RWPE2 (cell line): Measurements from ENCODE around the gene VPS52.

ENCODE experiments used
- ATAC-seq: fragments of 200-7000 bp; cut with Tn5 transposase; 3 replicates; pipeline ENCODE4 v1.9.1; 2021; ENCODE audit warnings: low read depth
- DNase-seq: peaks from one replicate; pipeline ENCODE4 v3.0.0-alpha.2; 2020; ENCODE audit warnings: low spot score
- H3K27ac ChIP-seq: fragments of 450-650 bp; 2 replicates; pipeline ENCODE4 v1.5.1; 2017; ENCODE audit warnings: mild to moderate bottlenecking; ENCODE audit not compliant: poor library complexity, severe bottlenecking
- H3K27me3 ChIP-seq: fragments of 250-450 bp; sonication (Bioruptor Pico); 2 replicates; pipeline ENCODE4 v1.5.1; 2021; ENCODE audit warnings: mild to moderate bottlenecking, moderate library complexity; ENCODE audit not compliant: insufficient read depth, poor library complexity, severe bottlenecking
- H3K36me3 ChIP-seq: fragments of 250-450 bp; sonication (Bioruptor Pico); 2 replicates; pipeline ENCODE4 v1.5.1; 2020; ENCODE audit warnings: low read depth, mild to moderate bottlenecking, moderate library complexity
- H3K4me1 ChIP-seq: fragments of 250-450 bp; sonication (Bioruptor Pico); 2 replicates; pipeline ENCODE4 v1.5.1; 2021; ENCODE audit warnings: mild to moderate bottlenecking, moderate library complexity; ENCODE audit not compliant: insufficient read depth, poor library complexity, severe bottlenecking
- H3K4me3 ChIP-seq: fragments of 250-450 bp; sonication (Bioruptor Pico); 2 replicates; pipeline ENCODE4 v1.5.1; 2021; ENCODE audit warnings: mild to moderate bottlenecking, moderate library complexity; ENCODE audit not compliant: severe bottlenecking
- H3K9me3 ChIP-seq: fragments of 250-450 bp; sonication (Bioruptor Pico); 2 replicates; pipeline ENCODE4 v1.5.1; 2021; ENCODE audit warnings: mild to moderate bottlenecking, moderate library complexity; ENCODE audit not compliant: severe bottlenecking
- CTCF ChIP-seq: fragments of 450-650 bp; IDR thresholded peaks from one replicate; pipeline ENCODE4 v1.5.1; 2017; ENCODE audit warnings: mild to moderate bottlenecking, moderate library complexity; ENCODE audit not compliant: poor library complexity, severe bottlenecking

The VPS52 gene

GRCh38 chr6:33313105-33313708 lies 41.5 kb upstream of the VPS52 start:
- no peak for DNase-seq
- H3K27ac ChIP-seq, result peak overlapping the region; percentile 87

DNA sequence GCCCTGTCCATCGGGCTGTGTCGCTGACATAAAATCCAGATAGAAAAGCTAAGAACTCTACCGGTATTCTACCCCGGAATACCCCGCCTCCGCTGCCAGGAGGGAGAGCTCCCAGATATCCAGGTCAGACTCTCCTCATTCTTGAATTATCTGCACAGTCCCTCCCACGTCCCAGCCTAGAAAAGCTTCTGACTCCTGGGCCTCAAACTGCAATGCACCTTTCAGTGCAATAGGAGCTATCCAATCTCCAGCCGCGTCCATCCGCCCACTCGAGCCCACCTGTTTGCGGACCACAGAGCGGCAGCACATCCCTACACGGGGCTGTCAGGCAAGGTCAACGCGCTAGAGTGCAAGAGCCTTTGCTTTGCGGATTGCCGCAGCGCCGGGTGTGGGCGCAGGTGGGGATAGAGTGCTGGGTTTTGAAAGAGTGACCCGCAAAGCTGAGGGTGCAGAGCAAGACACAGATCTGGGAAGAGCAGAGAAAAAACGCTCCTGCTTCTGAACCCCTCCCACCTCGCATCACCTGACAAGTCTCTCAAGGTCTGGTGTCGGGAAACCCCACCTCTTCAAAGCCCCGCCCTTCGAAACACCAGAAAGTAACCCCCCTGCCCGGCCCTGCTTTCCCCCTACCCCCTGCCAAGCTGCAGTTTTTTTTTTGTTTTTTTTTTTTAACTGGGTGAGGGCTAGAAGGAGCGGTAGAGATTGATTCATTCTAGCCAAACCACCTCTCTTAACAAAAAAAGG lies 40.9 kb upstream of the VPS52 start:
- Histone ChIP-seq H3K4me3 (peak overlapping the region; percentile 69), H3K9me3 (no peaks in the 10 kb centered on the region), H3K36me3 (peaks cover 33% of the 10 kb centered on the region), H3K27me3 (no peaks in the 10 kb centered on the region), H3K27ac (peak overlapping the region; percentile 87), H3K4me1 (peaks cover 10% of the 10 kb centered on the region)
- ATAC-seq (peak; percentile 57), DNase-seq (no peak)
- no peak for TF ChIP-seq CTCF

More at GRCh38 chr6:33313105-33313708, 41.5 kb upstream of the VPS52 start:
- Histone ChIP-seq H3K4me1 (peaks cover 10% of the 10 kb centered on the region), H3K27me3 (no peaks in the 10 kb centered on the region), H3K36me3 (peaks cover 29% of the 10 kb centered on the region), H3K9me3 (no peaks in the 10 kb centered on the region), H3K4me3 (peak overlapping the region; percentile 69)
- ATAC-seq, result no peak; the same call in 2 of the 3 replicates
- no peak for TF ChIP-seq CTCF

GRCh38 chr6:33306356-33306755 lies 34.7 kb upstream of the VPS52 start:
- peaks cover 55% of the 10 kb centered on the region for H3K36me3 ChIP-seq

GRCh38 chr6:33305052-33305451 lies 33.4 kb upstream of the VPS52 start:
- no peak for DNase-seq
- Histone ChIP-seq H3K4me3 (no peak overlapping the region), H3K4me1 (no peaks in the 10 kb centered on the region), H3K36me3 (peaks cover 48% of the 10 kb centered on the region), H3K27ac (no peak overlapping the region), H3K9me3 (no peaks in the 10 kb centered on the region), H3K27me3 (no peaks in the 10 kb centered on the region)
- no peak for TF ChIP-seq CTCF
- ATAC-seq, result no peak

More at GRCh38 chr6:33306356-33306755, 34.7 kb upstream of the VPS52 start:
- Histone ChIP-seq H3K4me3 (no peak overlapping the region), H3K27ac (no peak overlapping the region), H3K9me3 (no peaks in the 10 kb centered on the region), H3K4me1 (no peaks in the 10 kb centered on the region), H3K27me3 (no peaks in the 10 kb centered on the region)
- TF ChIP-seq CTCF, result no peak
- ATAC-seq (no peak), DNase-seq (no peak)

DNA sequence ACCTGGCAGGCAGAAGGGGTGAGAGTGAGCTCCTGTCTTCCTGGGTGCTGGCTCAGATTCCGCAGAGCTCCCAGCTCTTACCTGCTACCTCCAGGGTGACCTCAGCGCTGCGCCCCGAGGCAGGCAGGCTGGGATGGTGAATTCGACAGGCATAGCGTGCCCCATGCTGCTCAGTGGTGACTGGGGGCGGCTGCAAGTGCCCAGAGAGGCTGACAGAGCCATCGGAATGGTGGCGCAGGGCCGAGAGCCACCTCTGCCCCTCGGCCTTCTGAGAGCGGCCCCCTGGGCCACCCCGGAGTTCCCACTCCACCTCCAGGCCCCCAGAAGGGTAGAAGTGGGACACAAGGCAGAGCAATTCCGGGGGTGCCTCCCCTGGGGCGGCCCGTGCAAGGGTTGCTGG lies 32.5 kb upstream of the VPS52 start:
- H3K36me3 ChIP-seq, result peaks cover 44% of the 10 kb centered on the region
- no peak overlapping the region for H3K4me3 ChIP-seq

More for the DNA sequence above, 32.5 kb upstream of the VPS52 start:
- TF ChIP-seq CTCF, result no peak
- ATAC-seq, result no peak
- DNase-seq, result no peak
- H3K4me1 ChIP-seq, result no peaks in the 10 kb centered on the region
- H3K27ac ChIP-seq, result no peak overlapping the region
- no peaks in the 10 kb centered on the region for H3K27me3 ChIP-seq
- H3K9me3 ChIP-seq, result no peaks in the 10 kb centered on the region
